Nephron (organoid): ENCODE measurements around the gene POMGNT1.
"Not testable (repeated sequence)": the region's sequence is repeated elsewhere in the genome, so short reads cannot be mapped to it uniquely, and the experiment has no call there.

Experiments
- H3K27ac Mint-ChIP-seq, 3 experiments: 2 replicates each; pipeline ENCODE4 v1.8.0; 2020; ENCODE audit warnings: mixed read lengths in 3 of 3, mild to moderate bottlenecking in 2 of 3, moderate library complexity in 1 of 3
- H3K27me3 Mint-ChIP-seq: 2 replicates; pipeline ENCODE4 v1.8.0; 2021; ENCODE audit warnings: low read depth, mild to moderate bottlenecking, moderate library complexity, mixed read lengths
- H3K36me3 Mint-ChIP-seq: 2 replicates; pipeline ENCODE4 v1.8.0; 2020; ENCODE audit warnings: low read depth, mixed read lengths
- H3K4me1 Mint-ChIP-seq: 2 replicates; pipeline ENCODE4 v1.8.0; 2020; ENCODE audit warnings: mixed read lengths
- H3K4me3 Mint-ChIP-seq, 3 experiments: 2 replicates each; pipeline ENCODE4 v1.8.0; 2020; ENCODE audit warnings: mild to moderate bottlenecking in 3 of 3, mixed read lengths in 3 of 3, moderate library complexity in 2 of 3
- H3K9me3 Mint-ChIP-seq: 2 replicates; pipeline ENCODE4 v1.8.0; 2020; ENCODE audit warnings: mixed read lengths
- CTCF ChIP-seq, 3 experiments: fragments of 200-600 bp; sonication (generic); IDR thresholded peaks; one replicate each; pipeline ENCODE4 v1.5.0; 2021; ENCODE audit warnings: antibody characterized with exemption in 3 of 3; ENCODE audit not compliant: unreplicated experiment in 3 of 3

Gene POMGNT1

DNA sequence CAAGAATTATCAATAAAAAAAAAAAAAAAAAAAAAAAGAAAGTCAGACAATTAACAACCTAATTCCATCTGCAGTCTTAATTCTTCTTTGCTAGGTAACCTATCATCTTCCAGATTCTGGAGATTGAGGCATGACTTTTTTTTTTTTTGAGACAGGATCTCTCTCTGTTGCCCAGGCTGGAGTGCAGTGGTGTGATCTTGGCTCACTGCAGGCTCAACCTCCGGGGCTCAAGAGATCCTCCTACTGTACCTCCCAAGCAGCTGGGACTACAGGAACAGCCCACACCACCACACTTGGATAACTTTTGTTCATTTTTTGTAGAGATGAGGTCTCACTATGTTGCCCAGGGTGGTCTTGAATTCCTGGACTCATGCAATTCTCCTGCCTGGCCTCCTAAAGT, 44.7 kb upstream of the POMGNT1 start:
- no peak overlapping the region for H3K27ac Mint-ChIP-seq
- peaks cover 20% of the 10 kb centered on the region for H3K9me3 Mint-ChIP-seq
- no peaks in the 10 kb centered on the region for H3K27me3 Mint-ChIP-seq
- TF ChIP-seq CTCF (IDR thresholded peaks at IDR 0.05; ENCODE audit: unreplicated experiment in 3 of 3): no peak
- H3K36me3 Mint-ChIP-seq: peaks cover 9% of the 10 kb centered on the region
- no peak overlapping the region for H3K4me3 Mint-ChIP-seq
- peaks cover 10% of the 10 kb centered on the region for H3K4me1 Mint-ChIP-seq

DNA sequence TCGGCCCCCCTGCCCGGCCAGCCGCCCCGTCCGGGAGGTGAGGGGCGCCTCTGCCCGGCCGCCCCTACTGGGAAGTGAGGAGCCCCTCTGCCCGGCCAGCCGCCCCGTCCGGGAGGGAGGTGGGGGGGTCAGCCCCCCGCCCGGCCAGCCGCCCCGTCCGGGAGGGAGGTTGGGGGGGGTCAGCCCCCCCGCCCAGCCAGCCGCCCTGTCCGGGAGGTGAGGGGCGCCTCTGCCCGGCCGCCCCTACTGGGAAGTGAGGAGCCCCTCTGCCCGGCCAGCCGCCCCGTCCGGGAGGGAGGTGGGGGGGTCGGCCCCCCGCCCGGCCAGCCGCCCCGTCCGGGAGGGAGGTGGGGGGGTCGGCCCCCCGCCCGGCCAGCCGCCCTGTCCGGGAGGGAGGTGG, 43.5 kb upstream of the POMGNT1 start:
- not testable (repeated sequence) for H3K27ac Mint-ChIP-seq, H3K4me3 Mint-ChIP-seq, H3K36me3 Mint-ChIP-seq, H3K4me1 Mint-ChIP-seq, H3K27me3 Mint-ChIP-seq
- peaks cover 23% of the 10 kb centered on the region for H3K9me3 Mint-ChIP-seq

DNA sequence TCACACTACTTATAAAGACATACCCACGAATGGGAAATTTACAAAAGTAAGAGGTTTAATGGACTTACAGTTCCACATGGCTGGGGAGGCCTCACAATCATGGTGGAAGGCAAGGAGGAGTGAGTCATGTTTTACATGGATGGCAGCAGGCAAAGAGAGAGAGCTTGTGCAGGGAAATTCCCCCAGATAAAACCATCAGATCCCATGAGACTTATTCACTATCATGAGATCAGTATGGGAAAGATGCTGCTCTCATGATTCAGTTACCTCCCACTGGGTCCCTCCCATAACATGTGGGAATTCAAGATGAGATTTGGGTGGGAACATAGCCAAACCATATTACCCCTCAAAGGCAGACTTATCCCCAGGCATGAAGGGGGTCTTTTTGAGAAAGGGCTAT, 40.6 kb upstream of the POMGNT1 start:
- H3K4me1 Mint-ChIP-seq, H3K27ac Mint-ChIP-seq, H3K4me3 Mint-ChIP-seq, H3K36me3 Mint-ChIP-seq, H3K27me3 Mint-ChIP-seq: not testable (repeated sequence)
- peaks cover 24% of the 10 kb centered on the region for H3K9me3 Mint-ChIP-seq

- H3K4me3 Mint-ChIP-seq: no peak overlapping the region
- peaks cover 5% of the 10 kb centered on the region for H3K36me3 Mint-ChIP-seq
- no peak for TF ChIP-seq CTCF (IDR thresholded peaks at IDR 0.05; ENCODE audit: unreplicated experiment in 3 of 3)
- H3K27ac Mint-ChIP-seq: no peak overlapping the region
- peaks cover 19% of the 10 kb centered on the region for H3K9me3 Mint-ChIP-seq
- no peaks in the 10 kb centered on the region for H3K4me1 Mint-ChIP-seq
- no peaks in the 10 kb centered on the region for H3K27me3 Mint-ChIP-seq
Measured at GRCh38 chr1:46236882-46237281, 38.6 kb upstream of the POMGNT1 start.

GRCh38 chr1:46231231-46231630, 33.0 kb upstream of the POMGNT1 start:
- H3K27me3 Mint-ChIP-seq, H3K9me3 Mint-ChIP-seq, H3K27ac Mint-ChIP-seq, H3K4me3 Mint-ChIP-seq, H3K4me1 Mint-ChIP-seq, H3K36me3 Mint-ChIP-seq: not testable (repeated sequence)

DNA sequence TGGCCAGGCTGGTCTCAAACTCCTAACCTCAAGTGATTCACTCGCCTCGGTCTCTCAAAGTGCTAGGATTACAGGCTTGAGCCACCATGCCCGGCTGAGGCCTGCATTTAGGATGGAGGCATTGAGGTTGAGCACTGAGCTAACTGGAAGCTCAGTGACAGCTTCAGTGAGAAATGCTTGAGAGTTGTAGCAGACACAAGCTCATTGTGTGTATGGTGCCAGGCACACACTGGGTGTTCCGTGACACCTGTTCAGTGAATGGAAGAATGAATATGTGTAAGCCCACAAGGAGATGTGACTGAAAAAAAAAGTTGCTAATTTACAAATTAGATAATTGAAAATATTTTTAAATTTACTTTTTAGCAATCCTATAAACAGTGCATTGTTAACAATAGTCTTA, 26.7 kb upstream of the POMGNT1 start:
- Mint-ChIP-seq H3K9me3 (no peaks in the 10 kb centered on the region), H3K27ac (no peak overlapping the region), H3K4me1 (no peaks in the 10 kb centered on the region), H3K36me3 (no peaks in the 10 kb centered on the region), H3K4me3 (no peak overlapping the region), H3K27me3 (peaks cover 3% of the 10 kb centered on the region)
- no peak for TF ChIP-seq CTCF (IDR thresholded peaks at IDR 0.05; ENCODE audit: unreplicated experiment in 3 of 3)

GRCh38 chr1:46223472-46223943, 25.3 kb upstream of the POMGNT1 start:
- peak; percentile 85 to 89 (median 85) for TF ChIP-seq CTCF (IDR thresholded peaks at IDR 0.05; ENCODE audit: unreplicated experiment in 3 of 3)
- Mint-ChIP-seq H3K27ac (peak overlapping the region in 2 of 3 experiments; percentile 5 to 16), H3K27me3 (peaks cover 3% of the 10 kb centered on the region), H3K4me1 (no peaks in the 10 kb centered on the region), H3K36me3 (no peaks in the 10 kb centered on the region), H3K4me3 (no peak overlapping the region), H3K9me3 (no peaks in the 10 kb centered on the region)

DNA sequence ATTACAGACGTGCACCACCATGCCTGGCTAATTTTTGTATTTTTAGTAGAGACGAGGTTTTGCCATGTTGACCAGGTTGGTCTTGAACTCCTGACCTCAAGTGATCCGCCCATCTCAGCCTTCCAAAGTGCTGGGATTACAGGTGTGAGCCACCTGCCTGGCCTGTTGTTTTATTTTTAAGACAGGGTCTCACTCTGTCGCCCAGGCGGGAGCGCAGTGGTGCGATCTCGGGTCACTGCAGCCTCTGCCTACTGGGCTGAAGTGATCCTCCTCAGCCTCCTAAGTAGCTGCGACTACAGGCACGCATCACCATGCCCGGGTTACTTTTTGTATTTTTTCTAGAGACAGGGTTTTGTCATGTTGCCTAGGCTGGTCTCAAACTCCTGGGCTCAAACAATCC, 24.8 kb upstream of the POMGNT1 start:
- not testable (repeated sequence) for H3K9me3 Mint-ChIP-seq, H3K4me1 Mint-ChIP-seq, H3K4me3 Mint-ChIP-seq, H3K27me3 Mint-ChIP-seq, H3K36me3 Mint-ChIP-seq
- peak overlapping the region in 1 of 3 experiments; percentile 5 for H3K27ac Mint-ChIP-seq
